IPS-NIHi7 (cell line): Measurements from ENCODE around the gene DOCK2.

Experiments used
- DNase-seq: peaks from one replicate; pipeline ENCODE4 v3.0.0; 2012; ENCODE audit warnings: mixed read lengths; ENCODE audit errors: extremely low spot score

Gene DOCK2

DNA sequence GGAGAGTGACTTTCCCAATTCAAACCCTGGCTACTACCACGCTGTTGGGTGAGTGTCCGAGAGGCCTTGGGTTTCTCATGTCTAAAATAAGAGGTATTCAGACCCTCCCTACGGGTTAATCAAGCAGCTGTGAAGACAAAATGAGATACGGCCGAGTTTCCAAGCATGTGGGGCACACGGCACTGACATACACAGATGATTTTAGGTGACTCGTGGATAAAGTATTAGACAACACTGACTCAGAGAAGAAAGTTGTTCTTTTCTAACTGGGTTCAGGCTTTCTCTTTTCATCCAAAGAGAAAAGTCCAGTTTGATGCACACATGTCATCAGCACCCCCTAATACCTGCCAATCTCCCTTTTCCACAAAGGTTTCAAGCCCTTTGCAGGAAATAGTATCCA lies 484.2 kb downstream of the DOCK2 start:
- no peak for DNase-seq

DNA sequence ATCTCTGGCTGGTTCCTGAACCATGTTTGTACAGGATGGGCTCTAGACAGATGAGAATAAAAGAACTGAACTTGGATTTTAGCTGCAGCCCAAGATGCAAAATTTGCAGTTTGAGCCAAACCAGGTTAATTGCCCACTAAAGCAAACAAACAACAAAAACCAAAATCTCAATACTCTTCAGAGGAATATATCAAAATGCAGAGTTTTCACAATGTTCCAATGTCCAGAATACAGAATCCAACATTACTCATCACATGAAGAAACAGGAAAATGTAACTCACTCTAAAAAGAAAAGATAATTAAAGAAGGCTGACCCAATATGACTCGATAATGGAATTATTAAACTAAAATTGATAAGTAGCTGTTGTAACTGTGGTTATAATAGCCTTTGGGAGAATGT lies 489.0 kb downstream of the DOCK2 start:
- no peak for DNase-seq

DNA sequence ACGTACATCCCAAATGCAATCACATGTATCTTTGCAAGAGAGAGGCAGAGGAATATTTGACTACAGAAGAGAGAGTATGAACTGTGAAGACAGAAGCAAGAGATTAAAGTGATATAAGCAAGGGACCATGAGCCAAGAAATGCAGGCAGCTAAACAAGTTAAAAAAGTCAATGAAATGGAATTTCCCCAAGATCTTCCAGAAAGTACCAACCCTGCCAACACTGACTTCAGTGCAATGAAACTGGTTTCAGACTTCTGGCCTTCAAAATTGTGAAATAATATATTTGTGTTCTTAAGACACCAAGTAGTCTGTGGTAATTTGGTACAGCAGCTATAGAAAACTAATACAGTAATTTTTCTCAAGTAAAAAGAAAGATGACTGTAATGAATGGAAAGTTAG lies 489.6 kb downstream of the DOCK2 start:
- DNase-seq, result no peak

DNA sequence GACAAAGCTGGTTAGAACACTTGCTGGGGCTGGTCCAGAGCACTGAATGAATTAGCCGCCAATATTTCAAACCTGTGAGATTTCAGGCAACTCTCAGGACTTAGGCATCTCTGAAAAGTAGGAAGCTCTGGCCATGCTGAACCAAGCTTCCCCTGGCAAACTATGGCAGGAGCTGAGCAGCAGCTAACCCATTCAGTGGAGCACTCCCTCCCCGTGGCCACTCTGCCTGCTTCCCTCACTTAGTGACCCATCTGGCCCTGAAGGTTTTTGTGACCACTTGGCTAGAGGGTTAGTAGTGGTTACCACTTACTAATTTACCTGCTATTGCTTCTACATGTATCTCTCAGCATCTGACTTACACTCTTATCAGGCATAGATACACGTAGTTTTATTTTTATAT lies 494.2 kb downstream of the DOCK2 start:
- no peak for DNase-seq

DNA sequence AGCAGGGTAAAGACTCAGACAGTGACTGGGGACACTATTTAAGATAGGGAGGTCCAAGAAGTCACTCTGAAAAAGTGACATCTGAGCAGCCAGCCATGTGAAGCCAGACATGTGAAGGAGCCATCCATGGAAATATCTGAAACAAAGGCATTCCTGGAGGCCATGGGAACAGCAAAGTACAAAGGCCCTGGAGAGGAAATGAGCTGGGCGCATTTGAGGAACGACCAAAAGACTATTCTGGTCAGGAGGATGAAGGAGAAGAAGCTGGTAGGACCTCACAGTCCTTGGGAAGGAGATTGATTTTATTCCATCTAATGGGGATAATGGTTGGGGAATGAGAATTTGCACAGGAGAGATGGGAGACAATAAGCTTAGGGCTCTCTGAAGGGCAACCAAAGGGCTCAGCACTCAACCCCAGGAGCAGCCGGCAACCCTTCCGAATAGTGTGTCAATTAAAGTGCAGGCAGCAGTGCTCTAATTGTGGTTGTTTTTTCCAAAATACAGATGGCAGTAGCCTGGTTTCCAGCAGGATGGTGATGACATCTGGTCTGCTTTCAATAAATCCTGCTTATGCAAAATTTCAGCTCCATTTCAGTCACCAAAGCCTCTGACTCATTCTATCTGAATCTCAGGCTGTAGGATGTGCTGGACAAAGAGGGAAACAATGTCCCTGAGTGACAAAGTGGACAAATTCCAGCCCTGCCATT lies 495.3 kb downstream of the DOCK2 start:
- DNase-seq, result no peak
